ENCODE measurements around the gene CRYGD.

DNA sequence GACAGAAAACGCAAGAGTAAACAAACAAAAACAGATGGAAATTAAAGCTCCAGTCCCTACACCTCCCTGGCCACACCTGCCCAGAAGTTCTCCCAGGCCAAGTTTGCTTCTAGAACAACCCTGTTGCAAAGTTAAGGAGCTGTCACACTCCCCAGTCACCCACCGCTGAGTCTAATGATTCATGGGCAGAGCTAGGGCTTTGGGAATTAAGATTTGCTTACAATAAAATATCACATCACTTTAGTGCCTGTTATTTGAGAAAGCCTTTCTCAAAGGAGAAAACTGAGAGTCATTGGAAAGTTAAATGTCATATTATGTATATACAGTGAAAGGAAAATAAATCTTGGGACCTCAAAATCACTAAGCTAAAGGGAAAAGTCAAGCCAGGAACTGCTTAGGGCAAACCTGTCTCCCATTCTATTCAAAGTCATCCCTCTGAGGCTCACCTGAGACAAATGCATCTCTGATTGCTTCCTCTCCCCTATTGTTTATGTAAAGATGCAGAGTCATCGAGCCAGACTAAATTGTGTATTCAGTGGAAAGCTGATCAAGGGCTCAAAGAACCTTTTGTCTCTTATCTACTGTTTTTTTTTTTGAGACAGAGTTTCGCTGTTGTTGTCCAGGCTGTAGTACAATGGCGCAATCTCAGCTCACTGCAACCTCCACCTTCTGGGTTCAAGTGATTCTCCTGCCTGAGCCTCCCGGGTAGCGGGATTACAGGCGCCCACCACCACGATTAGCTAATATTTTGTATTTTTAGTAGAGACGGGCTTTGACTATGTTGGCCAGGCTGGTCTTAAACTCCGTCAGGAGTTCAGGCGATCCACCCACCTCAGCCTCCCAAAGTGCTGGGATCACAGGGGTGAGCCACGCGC is 18.8 kb upstream of the CRYGD start:
- TF ChIP-seq, protein P1, sequence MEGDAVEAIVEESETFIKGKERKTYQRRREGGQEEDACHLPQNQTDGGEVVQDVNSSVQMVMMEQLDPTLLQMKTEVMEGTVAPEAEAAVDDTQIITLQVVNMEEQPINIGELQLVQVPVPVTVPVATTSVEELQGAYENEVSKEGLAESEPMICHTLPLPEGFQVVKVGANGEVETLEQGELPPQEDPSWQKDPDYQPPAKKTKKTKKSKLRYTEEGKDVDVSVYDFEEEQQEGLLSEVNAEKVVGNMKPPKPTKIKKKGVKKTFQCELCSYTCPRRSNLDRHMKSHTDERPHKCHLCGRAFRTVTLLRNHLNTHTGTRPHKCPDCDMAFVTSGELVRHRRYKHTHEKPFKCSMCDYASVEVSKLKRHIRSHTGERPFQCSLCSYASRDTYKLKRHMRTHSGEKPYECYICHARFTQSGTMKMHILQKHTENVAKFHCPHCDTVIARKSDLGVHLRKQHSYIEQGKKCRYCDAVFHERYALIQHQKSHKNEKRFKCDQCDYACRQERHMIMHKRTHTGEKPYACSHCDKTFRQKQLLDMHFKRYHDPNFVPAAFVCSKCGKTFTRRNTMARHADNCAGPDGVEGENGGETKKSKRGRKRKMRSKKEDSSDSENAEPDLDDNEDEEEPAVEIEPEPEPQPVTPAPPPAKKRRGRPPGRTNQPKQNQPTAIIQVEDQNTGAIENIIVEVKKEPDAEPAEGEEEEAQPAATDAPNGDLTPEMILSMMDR (IDR thresholded peaks at IDR 0.05), result no peak
- TF ChIP-seq EZH2phosphoT487 (IDR thresholded peaks at IDR 0.05) (no peak), EZH2 (IDR thresholded peaks at IDR 0.05) (no peak)

All from neural progenitor cell (in vitro differentiated cells).